ENCODE measurements around the gene AKR1C1.

DNA sequence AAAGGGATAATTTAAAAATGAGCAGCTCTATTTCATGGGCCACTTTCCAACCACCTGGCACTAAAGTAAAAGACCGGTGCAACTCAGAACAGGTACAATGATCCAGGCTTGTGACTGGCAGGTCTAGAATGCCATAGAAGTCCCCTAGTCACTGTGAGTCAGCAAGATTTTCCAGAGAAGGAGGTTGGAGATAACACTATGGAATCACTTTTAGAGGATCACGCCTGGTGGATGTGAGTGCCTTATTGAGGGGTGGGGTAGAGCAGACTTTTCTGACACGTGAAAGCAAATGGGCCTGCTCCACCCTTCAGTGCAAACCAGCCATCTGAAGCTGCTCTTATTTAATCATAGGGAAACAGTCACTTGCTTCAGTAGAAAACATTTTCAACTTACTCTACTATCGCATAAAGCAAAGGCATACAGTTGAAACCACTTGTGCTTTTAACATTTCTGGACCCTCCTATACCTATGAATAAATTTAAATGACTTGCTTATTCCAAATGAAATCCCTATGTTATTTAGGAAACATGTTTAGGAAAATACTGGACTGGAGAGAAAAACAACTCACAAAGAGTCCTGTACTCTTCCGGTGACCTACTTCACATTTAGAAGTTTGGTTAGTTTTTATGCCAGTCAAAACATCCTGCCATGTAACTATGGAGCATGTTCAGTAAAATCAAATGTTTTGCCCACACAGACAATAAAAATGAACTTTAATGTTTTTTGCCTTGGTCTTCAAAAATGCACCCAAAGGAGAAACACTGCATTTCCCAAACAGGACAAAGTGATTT, 21.5 kb upstream of the AKR1C1 start:
- TF ChIP-seq, protein P1, sequence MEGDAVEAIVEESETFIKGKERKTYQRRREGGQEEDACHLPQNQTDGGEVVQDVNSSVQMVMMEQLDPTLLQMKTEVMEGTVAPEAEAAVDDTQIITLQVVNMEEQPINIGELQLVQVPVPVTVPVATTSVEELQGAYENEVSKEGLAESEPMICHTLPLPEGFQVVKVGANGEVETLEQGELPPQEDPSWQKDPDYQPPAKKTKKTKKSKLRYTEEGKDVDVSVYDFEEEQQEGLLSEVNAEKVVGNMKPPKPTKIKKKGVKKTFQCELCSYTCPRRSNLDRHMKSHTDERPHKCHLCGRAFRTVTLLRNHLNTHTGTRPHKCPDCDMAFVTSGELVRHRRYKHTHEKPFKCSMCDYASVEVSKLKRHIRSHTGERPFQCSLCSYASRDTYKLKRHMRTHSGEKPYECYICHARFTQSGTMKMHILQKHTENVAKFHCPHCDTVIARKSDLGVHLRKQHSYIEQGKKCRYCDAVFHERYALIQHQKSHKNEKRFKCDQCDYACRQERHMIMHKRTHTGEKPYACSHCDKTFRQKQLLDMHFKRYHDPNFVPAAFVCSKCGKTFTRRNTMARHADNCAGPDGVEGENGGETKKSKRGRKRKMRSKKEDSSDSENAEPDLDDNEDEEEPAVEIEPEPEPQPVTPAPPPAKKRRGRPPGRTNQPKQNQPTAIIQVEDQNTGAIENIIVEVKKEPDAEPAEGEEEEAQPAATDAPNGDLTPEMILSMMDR (conservative IDR thresholded peaks at IDR 0.05): no peak
- TF ChIP-seq ZFX (IDR thresholded peaks at IDR 0.05): no peak
